Endodermal cell (in vitro differentiated cells): ENCODE data around the gene INPP5E. TPM values are rescaled to one million over a fixed set of nuclear protein-coding genes. Genes with fewer than 3 reads are reported as not detected.

ENCODE experiments used
- DNase-seq: peaks from one replicate; pipeline ENCODE4 v3.0.0-alpha.2; 2017
- H3K27ac ChIP-seq: 2 replicates; pipeline ENCODE4 v1.5.1; 2013; ENCODE audit warnings: mild to moderate bottlenecking, low read depth, low read length, moderate library complexity
- H3K27me3 ChIP-seq: 2 replicates; pipeline ENCODE4 v1.6.1; 2013; ENCODE audit warnings: mild to moderate bottlenecking, low read length, moderate library complexity; ENCODE audit not compliant: insufficient read depth, control insufficient read depth, poor library complexity, severe bottlenecking
- H3K36me3 ChIP-seq: 2 replicates; pipeline ENCODE4 v1.7.0; 2013; ENCODE audit warnings: mild to moderate bottlenecking, low read length, moderate library complexity; ENCODE audit not compliant: control insufficient read depth, insufficient read depth
- H3K4me1 ChIP-seq: one replicate; pipeline ENCODE4 v1.7.0; 2013; ENCODE audit warnings: low read length; ENCODE audit not compliant: control insufficient read depth, insufficient read depth
- H3K4me3 ChIP-seq: 2 replicates; pipeline ENCODE4 v1.5.1; 2013; ENCODE audit warnings: mild to moderate bottlenecking, low read length, moderate library complexity
- H3K9ac ChIP-seq: 2 replicates; pipeline ENCODE4 v1.6.1; 2013; ENCODE audit warnings: mild to moderate bottlenecking, low read length, moderate library complexity; ENCODE audit not compliant: poor library complexity, severe bottlenecking; ENCODE audit errors: extremely low read depth
- H3K9me3 ChIP-seq: 2 replicates; pipeline ENCODE4 v1.6.1; 2013; ENCODE audit warnings: mild to moderate bottlenecking, low read length, moderate library complexity; ENCODE audit not compliant: control insufficient read depth
- H3K27ac Mint-ChIP-seq: 2 replicates; pipeline ENCODE4 v1.8.0; 2020; ENCODE audit warnings: mixed read lengths
- H3K27me3 Mint-ChIP-seq: 2 replicates; pipeline ENCODE4 v1.8.0; 2021; ENCODE audit warnings: mild to moderate bottlenecking, mixed read lengths; ENCODE audit not compliant: insufficient read depth
- H3K36me3 Mint-ChIP-seq: 2 replicates; pipeline ENCODE4 v1.8.0; 2020; ENCODE audit warnings: low read depth, mixed read lengths
- H3K4me1 Mint-ChIP-seq: 2 replicates; pipeline ENCODE4 v1.8.0; 2020; ENCODE audit warnings: mixed read lengths
- H3K4me3 Mint-ChIP-seq: 2 replicates; pipeline ENCODE4 v1.8.0; 2020; ENCODE audit warnings: mild to moderate bottlenecking, moderate library complexity, mixed read lengths
- H3K9me3 Mint-ChIP-seq: 2 replicates; pipeline ENCODE4 v1.8.0; 2020; ENCODE audit warnings: mild to moderate bottlenecking, mixed read lengths
- WGBS, 2 experiments: methylation state at CpG; one replicate each; pipeline versions ENCODE4 v1.1.5 to v1.1.7; 2013; ENCODE audit warnings: missing lambda C conversion rate in 2 of 2, mixed read lengths in 1 of 2; ENCODE audit not compliant: insufficient coverage in 1 of 2, insufficient read length in 1 of 2; 5-methylcytosine and 5-hydroxymethylcytosine counted together
- total RNA-seq, 2 donors: library from RNA; stranded (reverse); fragmentation: NEBNext Ultra II Directional in 1 of 2; extraction: Animal tissue kit (Norgen Biotek cat#: 25700) in 1 of 2; gene quantifications; 2 replicates in 1 of 2; 3 replicates in 1 of 2; pipeline ENCODE4 v1.2.1, GENCODE V29; 2021
- TF ChIP-seq, protein P1 (sequence below): fragments of 200-600 bp; sonication (generic); conservative IDR thresholded peaks from 2 replicates; pipeline ENCODE4 v1.5.0; 2021; ENCODE audit warnings: antibody characterized with exemption, mild to moderate bottlenecking

The INPP5E gene
- total RNA-seq, 2 donors from 2014 or later: 30.8 to 34.7 TPM

DNA sequence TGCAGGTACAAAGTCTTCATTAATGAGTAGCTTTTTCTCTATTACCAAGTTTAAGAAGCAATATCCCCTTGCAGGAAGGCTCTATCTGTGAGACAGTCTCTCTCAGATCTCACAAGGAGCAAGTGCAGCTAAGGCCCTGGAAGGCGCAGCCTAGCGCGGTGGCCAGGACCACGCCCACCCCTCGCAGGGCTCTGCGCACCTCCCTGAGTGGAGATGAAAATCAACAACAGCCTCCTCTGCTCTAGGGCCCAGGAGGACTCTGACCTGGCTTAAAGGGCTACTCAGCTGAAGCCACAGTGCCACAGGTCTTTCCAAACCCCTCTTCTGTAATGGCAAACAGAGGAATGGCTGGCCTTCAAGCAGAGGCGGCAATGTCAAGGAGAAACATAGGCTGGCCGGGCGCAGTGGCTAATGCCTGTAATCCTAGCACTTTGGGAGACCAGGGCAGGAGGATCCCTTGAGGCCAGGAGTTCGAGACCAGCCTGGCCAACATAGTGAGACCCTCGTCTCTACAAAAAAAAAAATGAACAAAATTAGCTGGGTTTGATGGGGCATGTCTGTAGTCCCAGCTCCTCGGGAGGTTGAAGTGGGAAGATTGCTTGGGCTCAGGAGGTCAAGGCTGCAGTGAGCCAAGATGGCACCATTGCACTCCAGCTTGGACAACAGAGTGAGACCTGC, 31.3 kb upstream of the INPP5E start:
- no peaks in the 10 kb centered on the region for H3K4me1 ChIP-seq
- peaks cover 96% of the 10 kb centered on the region for H3K36me3 ChIP-seq
- DNase-seq: no peak
- Mint-ChIP-seq H3K4me1 (no peaks in the 10 kb centered on the region), H3K27ac (no peak overlapping the region), H3K4me3 (no peak overlapping the region), H3K27me3 (no peaks in the 10 kb centered on the region), H3K36me3 (peaks cover 52% of the 10 kb centered on the region), H3K9me3 (no peaks in the 10 kb centered on the region)
- no peaks in the 10 kb centered on the region for H3K27me3 ChIP-seq
- TF ChIP-seq, protein P1, sequence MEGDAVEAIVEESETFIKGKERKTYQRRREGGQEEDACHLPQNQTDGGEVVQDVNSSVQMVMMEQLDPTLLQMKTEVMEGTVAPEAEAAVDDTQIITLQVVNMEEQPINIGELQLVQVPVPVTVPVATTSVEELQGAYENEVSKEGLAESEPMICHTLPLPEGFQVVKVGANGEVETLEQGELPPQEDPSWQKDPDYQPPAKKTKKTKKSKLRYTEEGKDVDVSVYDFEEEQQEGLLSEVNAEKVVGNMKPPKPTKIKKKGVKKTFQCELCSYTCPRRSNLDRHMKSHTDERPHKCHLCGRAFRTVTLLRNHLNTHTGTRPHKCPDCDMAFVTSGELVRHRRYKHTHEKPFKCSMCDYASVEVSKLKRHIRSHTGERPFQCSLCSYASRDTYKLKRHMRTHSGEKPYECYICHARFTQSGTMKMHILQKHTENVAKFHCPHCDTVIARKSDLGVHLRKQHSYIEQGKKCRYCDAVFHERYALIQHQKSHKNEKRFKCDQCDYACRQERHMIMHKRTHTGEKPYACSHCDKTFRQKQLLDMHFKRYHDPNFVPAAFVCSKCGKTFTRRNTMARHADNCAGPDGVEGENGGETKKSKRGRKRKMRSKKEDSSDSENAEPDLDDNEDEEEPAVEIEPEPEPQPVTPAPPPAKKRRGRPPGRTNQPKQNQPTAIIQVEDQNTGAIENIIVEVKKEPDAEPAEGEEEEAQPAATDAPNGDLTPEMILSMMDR: no peak
- H3K4me3 ChIP-seq: no peak overlapping the region
- no peak overlapping the region for H3K27ac ChIP-seq
- H3K9ac ChIP-seq: no peak overlapping the region
- H3K9me3 ChIP-seq: no peaks in the 10 kb centered on the region
- WGBS, 2 experiments: 96% methylated on average over 10 to 12 of the region's 12 CpGs

DNA sequence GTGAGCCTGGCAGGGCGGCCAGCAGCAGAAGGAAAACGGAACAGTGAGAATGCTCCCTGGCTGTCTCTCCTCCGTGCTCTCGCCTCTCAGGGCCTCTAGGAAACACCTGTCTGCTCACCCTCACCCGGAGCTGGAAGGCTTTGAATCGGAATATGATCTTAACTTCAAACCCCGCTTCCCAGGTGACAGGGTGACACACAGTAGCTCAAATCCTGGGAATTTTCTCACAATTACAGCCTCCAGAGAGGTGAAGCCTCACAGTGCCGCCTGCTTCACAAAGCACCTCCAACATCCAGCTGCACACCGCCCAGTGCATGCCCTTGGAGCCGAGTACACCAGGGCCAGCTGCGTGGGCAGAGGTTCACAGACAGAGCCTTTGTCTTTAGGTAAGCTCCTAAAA, 30.7 kb upstream of the INPP5E start:
- H3K27ac ChIP-seq: no peak overlapping the region
- Mint-ChIP-seq H3K36me3 (peaks cover 51% of the 10 kb centered on the region), H3K27ac (no peak overlapping the region), H3K9me3 (no peaks in the 10 kb centered on the region), H3K27me3 (no peaks in the 10 kb centered on the region), H3K4me3 (no peak overlapping the region), H3K4me1 (no peaks in the 10 kb centered on the region)
- TF ChIP-seq, protein P1: no peak
- no peaks in the 10 kb centered on the region for H3K27me3 ChIP-seq
- no peak overlapping the region for H3K4me3 ChIP-seq
- no peak for DNase-seq
- H3K4me1 ChIP-seq: no peaks in the 10 kb centered on the region
- H3K36me3 ChIP-seq: peaks cover 93% of the 10 kb centered on the region
- WGBS, 2 experiments: 95 to 98% methylated on average over 9 to 11 of the region's 11 CpGs
- no peaks in the 10 kb centered on the region for H3K9me3 ChIP-seq
- H3K9ac ChIP-seq: no peak overlapping the region

DNA sequence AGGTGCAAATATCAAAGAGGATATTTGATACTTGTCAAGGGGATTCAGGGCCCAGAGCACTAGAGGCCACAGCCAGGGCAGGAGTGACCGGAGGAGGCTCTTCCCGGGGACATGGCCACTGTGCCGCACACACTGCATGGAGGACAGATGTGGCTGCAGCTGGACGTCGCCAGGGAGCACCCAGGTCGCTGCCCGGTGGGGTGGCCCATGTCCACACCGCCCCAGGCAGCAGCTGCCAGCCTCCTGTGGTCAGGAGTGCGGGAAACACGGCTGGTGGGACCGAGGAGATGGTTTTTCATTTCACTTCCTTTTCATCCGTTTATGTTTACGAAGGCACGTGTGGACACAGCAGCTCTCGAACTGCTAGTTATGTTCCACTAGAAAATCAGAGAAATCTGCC, 28.1 kb upstream of the INPP5E start:
- no peak for DNase-seq
- WGBS, 2 experiments: 95 to 98% methylated on average over 15 of the region's 15 CpGs
- H3K36me3 Mint-ChIP-seq: peaks cover 59% of the 10 kb centered on the region
- Histone ChIP-seq H3K9me3 (no peaks in the 10 kb centered on the region), H3K36me3 (peaks cover 93% of the 10 kb centered on the region), H3K9ac (no peak overlapping the region), H3K4me1 (no peaks in the 10 kb centered on the region), H3K27ac (no peak overlapping the region), H3K27me3 (no peaks in the 10 kb centered on the region), H3K4me3 (no peak overlapping the region)
- TF ChIP-seq, protein P1: no peak
- H3K9me3 Mint-ChIP-seq: no peaks in the 10 kb centered on the region
- H3K27me3 Mint-ChIP-seq: no peaks in the 10 kb centered on the region
- no peak overlapping the region for H3K27ac Mint-ChIP-seq
- no peak overlapping the region for H3K4me3 Mint-ChIP-seq
- H3K4me1 Mint-ChIP-seq: no peaks in the 10 kb centered on the region
